Neural progenitor cell (in vitro differentiated cells): Measurements from ENCODE around the gene NRBF2. TPM values are rescaled to one million over a fixed set of nuclear protein-coding genes. Genes with fewer than 3 reads are reported as not detected.

Experiments used
- DNase-seq: peaks from one replicate; pipeline ENCODE4 v3.0.0-alpha.2; 2016; ENCODE audit warnings: low spot score
- H2AFZ ChIP-seq: fragments of 200-600 bp; sonication (generic); replicated peaks from 2 replicates; pipeline ENCODE4 v1.6.1; 2016; ENCODE audit warnings: antibody characterized with exemption
- H3F3A ChIP-seq: fragments of 200-600 bp; sonication (generic); 2 replicates; pipeline ENCODE4 v1.6.1; 2016; ENCODE audit warnings: antibody characterized with exemption, low read depth
- H3K27ac ChIP-seq: fragments of 200-600 bp; sonication (generic); 2 replicates; pipeline ENCODE4 v1.5.1; 2016; ENCODE audit warnings: mild to moderate bottlenecking
- H3K27me3 ChIP-seq: fragments of 200-600 bp; sonication (generic); 2 replicates; pipeline ENCODE4 v1.6.1; 2016; ENCODE audit warnings: mild to moderate bottlenecking, moderate library complexity
- H3K36me3 ChIP-seq: fragments of 200-600 bp; sonication (generic); 2 replicates; pipeline ENCODE4 v1.5.1; 2016
- H3K4me1 ChIP-seq: fragments of 200-600 bp; sonication (generic); 2 replicates; pipeline ENCODE4 v1.6.1; 2016; ENCODE audit warnings: mixed run types
- H3K4me2 ChIP-seq: fragments of 200-600 bp; sonication (generic); 2 replicates; pipeline ENCODE4 v1.6.1; 2016
- H3K4me3 ChIP-seq: fragments of 200-600 bp; sonication (generic); 2 replicates; pipeline ENCODE4 v1.5.1; 2016
- H3K79me2 ChIP-seq: fragments of 200-600 bp; sonication (generic); 2 replicates; pipeline ENCODE4 v1.6.1; 2016; ENCODE audit warnings: low read depth
- H3K9ac ChIP-seq: fragments of 200-600 bp; sonication (generic); 2 replicates; pipeline ENCODE4 v1.6.1; 2016
- H3K9me3 ChIP-seq: fragments of 200-600 bp; sonication (generic); 2 replicates; pipeline ENCODE4 v1.5.1; 2016; ENCODE audit warnings: low read depth
- H4K20me1 ChIP-seq: fragments of 200-600 bp; sonication (generic); 2 replicates; pipeline ENCODE4 v1.6.1; 2016; ENCODE audit warnings: low read depth
- H3K27ac Mint-ChIP-seq: 3 replicates; pipeline ENCODE4 v1.8.0; 2021; ENCODE audit warnings: mixed read lengths
- H3K27me3 Mint-ChIP-seq: 2 replicates; pipeline ENCODE4 v1.8.0; 2022; ENCODE audit warnings: low read depth, mild to moderate bottlenecking, inconsistent platforms, moderate library complexity, mixed read lengths; ENCODE audit not compliant: insufficient read depth
- H3K36me3 Mint-ChIP-seq: 3 replicates; pipeline ENCODE4 v1.8.0; 2021; ENCODE audit warnings: mixed read lengths
- H3K4me1 Mint-ChIP-seq: 3 replicates; pipeline ENCODE4 v1.8.0; 2021; ENCODE audit warnings: mixed read lengths
- H3K4me3 Mint-ChIP-seq: 3 replicates; pipeline ENCODE4 v1.8.0; 2021; ENCODE audit warnings: mild to moderate bottlenecking, moderate library complexity, mixed read lengths
- H3K9me3 Mint-ChIP-seq: 3 replicates; pipeline ENCODE4 v1.8.0; 2020; ENCODE audit warnings: mixed read lengths
- CTCF ChIP-seq: fragments of 200-600 bp; sonication (generic); IDR thresholded peaks from 2 replicates; pipeline ENCODE4 v1.5.1; 2017; ENCODE audit warnings: antibody characterized with exemption, mild to moderate bottlenecking
- EZH2 ChIP-seq: fragments of 200-600 bp; sonication (generic); IDR thresholded peaks from 2 replicates; pipeline ENCODE4 v1.6.1; 2017; ENCODE audit warnings: antibody characterized with exemption, mild to moderate bottlenecking, moderate library complexity
- EZH2phosphoT487 ChIP-seq: fragments of 200-600 bp; sonication (generic); IDR thresholded peaks from 2 replicates; pipeline ENCODE4 v1.6.1; 2017; ENCODE audit warnings: antibody characterized with exemption
- total RNA-seq: library from RNA; depleted of rRNA; stranded (reverse); fragments of >200 nt; gene quantifications from 2 replicates; pipeline ENCODE4 v1.2.3, GENCODE V29; 2015; ENCODE audit warnings: low replicate concordance

The NRBF2 gene
- total RNA-seq, 1 donor from 2014 or later: 37.8 TPM

- DNase-seq: no peak
- Histone ChIP-seq H3K27ac (no peak overlapping the region), H2AFZ (no peak overlapping the region), H3K4me3 (no peak overlapping the region), H3K27me3 (no peaks in the 10 kb centered on the region), H3F3A (peaks cover 5% of the 10 kb centered on the region), H3K79me2 (peaks cover 8% of the 10 kb centered on the region), H3K4me1 (no peaks in the 10 kb centered on the region), H3K9me3 (no peaks in the 10 kb centered on the region), H3K9ac (no peak overlapping the region), H3K4me2 (no peak overlapping the region), H4K20me1 (peaks cover 3% of the 10 kb centered on the region), H3K36me3 (no peaks in the 10 kb centered on the region)
- TF ChIP-seq EZH2phosphoT487: no peak
- TF ChIP-seq EZH2: no peak
- Mint-ChIP-seq H3K4me1 (no peaks in the 10 kb centered on the region), H3K4me3 (no peak overlapping the region), H3K27ac (no peak overlapping the region), H3K27me3 (no peaks in the 10 kb centered on the region), H3K36me3 (peaks cover 14% of the 10 kb centered on the region), H3K9me3 (no peaks in the 10 kb centered on the region)
Measured at GRCh38 chr10:63154546-63155387, 21.6 kb downstream of the NRBF2 start.

DNA sequence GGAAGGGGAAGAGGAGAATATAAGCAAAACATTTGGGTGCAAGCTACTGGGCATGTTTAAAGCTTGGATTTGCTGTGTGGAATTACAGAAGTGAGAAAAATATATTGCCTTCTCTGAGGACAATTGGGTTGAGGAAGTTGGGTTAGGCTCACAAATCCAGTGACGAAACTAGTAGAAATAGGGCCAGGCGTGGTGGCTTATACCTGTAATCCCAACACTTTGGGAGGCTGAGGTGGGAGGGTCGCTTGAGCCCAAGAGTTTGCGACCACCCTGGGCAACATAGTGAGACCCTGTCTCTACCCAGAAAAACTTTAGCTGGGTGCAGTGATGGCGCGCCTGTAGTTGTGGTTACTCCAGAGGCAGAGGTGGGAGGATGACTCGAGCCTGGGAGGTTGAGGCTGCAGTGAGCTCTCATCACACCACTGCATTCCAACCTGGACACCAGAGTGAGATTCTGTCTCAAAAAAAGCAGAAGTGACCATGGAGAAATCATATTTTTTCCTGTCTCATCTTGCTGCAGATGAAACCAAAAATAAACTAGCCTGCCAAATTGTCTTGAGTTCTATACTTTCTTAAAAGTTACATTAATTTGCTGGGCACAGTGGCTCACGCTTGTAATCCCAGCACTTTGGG lies 22.4 kb downstream of the NRBF2 start:
- Histone ChIP-seq H3K36me3 (no peaks in the 10 kb centered on the region), H3K27ac (no peak overlapping the region), H3K4me2 (no peak overlapping the region), H3K4me1 (no peaks in the 10 kb centered on the region), H3K4me3 (no peak overlapping the region), H4K20me1 (peaks cover 3% of the 10 kb centered on the region), H3K27me3 (no peaks in the 10 kb centered on the region), H3F3A (peaks cover 8% of the 10 kb centered on the region), H2AFZ (no peak overlapping the region), H3K79me2 (peaks cover under 1% of the 10 kb centered on the region), H3K9me3 (no peaks in the 10 kb centered on the region), H3K9ac (no peak overlapping the region)
- H3K4me1 Mint-ChIP-seq: no peaks in the 10 kb centered on the region
- H3K4me3 Mint-ChIP-seq: no peak overlapping the region
- no peak for TF ChIP-seq EZH2
- no peak for TF ChIP-seq EZH2phosphoT487
- no peak for TF ChIP-seq CTCF
- no peak overlapping the region for H3K27ac Mint-ChIP-seq
- peaks cover 14% of the 10 kb centered on the region for H3K36me3 Mint-ChIP-seq
- no peaks in the 10 kb centered on the region for H3K9me3 Mint-ChIP-seq
- no peaks in the 10 kb centered on the region for H3K27me3 Mint-ChIP-seq
- no peak for DNase-seq

DNA sequence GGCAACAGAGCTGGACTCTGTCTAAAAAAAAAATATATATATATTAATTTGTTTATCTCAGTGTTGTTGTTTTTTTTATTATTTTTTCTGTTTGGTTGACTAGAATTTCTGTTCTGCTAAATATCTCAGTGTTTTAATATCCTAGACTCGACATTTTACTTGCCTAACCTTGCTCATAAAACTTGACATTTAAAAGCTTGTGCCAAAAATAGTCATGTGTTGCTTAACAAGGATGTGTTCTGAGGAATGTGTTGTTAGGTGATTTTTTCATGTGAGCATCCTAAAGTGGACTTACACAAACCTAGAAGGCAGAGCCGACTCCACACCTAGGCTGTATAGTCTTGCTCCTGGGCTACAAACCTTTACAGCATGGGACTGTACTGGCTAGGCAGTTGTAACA lies 23.1 kb downstream of the NRBF2 start:
- Mint-ChIP-seq H3K27ac (no peak overlapping the region), H3K4me1 (no peaks in the 10 kb centered on the region)
- TF ChIP-seq EZH2phosphoT487: no peak

GRCh38 chr10:63157845-63158624 lies 24.9 kb downstream of the NRBF2 start:
- peaks cover 8% of the 10 kb centered on the region for H3F3A ChIP-seq
- no peak overlapping the region for H3K27ac ChIP-seq
- H3K9ac ChIP-seq: no peak overlapping the region
- DNase-seq: peak; percentile 92
- H3K79me2 ChIP-seq: no peaks in the 10 kb centered on the region
- TF ChIP-seq CTCF: peak; percentile 91
- no peak for TF ChIP-seq EZH2
- TF ChIP-seq EZH2phosphoT487: no peak
- no peak overlapping the region for H3K4me3 ChIP-seq
- Mint-ChIP-seq H3K4me1 (no peaks in the 10 kb centered on the region), H3K36me3 (peaks cover 11% of the 10 kb centered on the region), H3K9me3 (no peaks in the 10 kb centered on the region), H3K27me3 (peaks cover 2% of the 10 kb centered on the region), H3K4me3 (no peak overlapping the region), H3K27ac (no peak overlapping the region)
- H3K27me3 ChIP-seq: no peaks in the 10 kb centered on the region
- peaks cover 3% of the 10 kb centered on the region for H4K20me1 ChIP-seq
- H3K36me3 ChIP-seq: no peaks in the 10 kb centered on the region
- H2AFZ ChIP-seq: no peak overlapping the region
- no peak overlapping the region for H3K4me2 ChIP-seq
- no peaks in the 10 kb centered on the region for H3K4me1 ChIP-seq
- H3K9me3 ChIP-seq: no peaks in the 10 kb centered on the region

More for the DNA sequence above, 23.1 kb downstream of the NRBF2 start:
- Histone ChIP-seq H4K20me1 (peaks cover 3% of the 10 kb centered on the region), H3K9ac (no peak overlapping the region), H3K4me1 (no peaks in the 10 kb centered on the region), H3K4me2 (no peak overlapping the region), H2AFZ (no peak overlapping the region), H3K27ac (no peak overlapping the region), H3K27me3 (no peaks in the 10 kb centered on the region), H3F3A (peaks cover 8% of the 10 kb centered on the region), H3K4me3 (no peak overlapping the region), H3K36me3 (no peaks in the 10 kb centered on the region), H3K79me2 (no peaks in the 10 kb centered on the region), H3K9me3 (no peaks in the 10 kb centered on the region)
- no peak overlapping the region for H3K4me3 Mint-ChIP-seq
- H3K9me3 Mint-ChIP-seq: no peaks in the 10 kb centered on the region
- H3K36me3 Mint-ChIP-seq: peaks cover 11% of the 10 kb centered on the region
- no peaks in the 10 kb centered on the region for H3K27me3 Mint-ChIP-seq
- no peak for DNase-seq
